ENCODE measurements around the gene ERCC4. TPM values are rescaled to one million over a fixed set of nuclear protein-coding genes. Genes with fewer than 3 reads are reported as not detected.

The ERCC4 gene
- total RNA-seq: 14.1 and 20.5 TPM in 2 replicates

DNA sequence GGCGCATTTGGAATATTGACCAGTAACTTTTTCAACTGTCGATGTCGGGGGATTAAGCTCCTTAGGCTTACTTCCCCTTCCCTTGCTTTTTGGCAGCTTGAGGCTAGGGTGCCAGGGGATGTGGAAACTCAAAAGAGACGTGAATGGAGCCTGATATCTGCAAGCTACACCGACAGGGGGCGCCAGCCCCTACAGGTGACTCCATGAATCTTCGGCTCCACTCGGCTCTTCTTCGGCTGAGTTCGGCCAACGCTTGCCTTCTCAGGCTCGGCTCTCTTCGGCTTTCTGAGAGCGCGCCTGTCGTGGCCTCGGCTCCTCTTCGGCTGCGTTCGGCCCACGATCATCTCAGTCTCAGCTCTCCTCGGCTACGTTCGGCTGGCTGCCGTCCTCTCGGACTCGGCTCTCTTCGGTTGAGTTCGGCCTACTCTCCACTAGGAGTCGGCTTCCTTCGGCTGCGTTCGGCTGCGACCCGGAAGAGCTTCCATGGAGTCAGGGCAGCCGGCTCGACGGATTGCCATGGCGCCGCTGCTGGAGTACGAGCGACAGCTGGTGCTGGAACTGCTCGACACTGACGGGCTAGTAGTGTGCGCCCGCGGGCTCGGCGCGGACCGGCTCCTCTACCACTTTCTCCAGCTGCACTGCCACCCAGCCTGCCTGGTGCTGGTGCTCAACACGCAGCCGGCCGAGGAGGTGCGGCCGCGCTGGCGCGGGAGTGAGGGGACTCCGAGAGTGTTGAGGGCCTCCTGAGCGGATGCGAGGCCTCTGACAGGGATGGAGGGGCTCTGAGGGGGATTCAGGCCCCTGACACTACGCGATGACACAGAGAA, at the start of gene ERCC4:
ERCC4 (plus strand) TSS at position 472 of the 827 bp plus-strand sequence; CDS start at position 484, 12 bp downstream.

Other genes starting within 250 kb of the ERCC4 start
- gene MRTFB, start 151.2 kb downstream of the ERCC4 start, total RNA-seq: 37.1 and 46.9 TPM in 2 replicates